NT2/D1 (cell line): Measurements from ENCODE around the gene MB21D2.
A peak's percentile ranks its signal among the peaks of the same experiment; 100 is the strongest.

Source experiments
- DNase-seq: peaks from one replicate; pipeline ENCODE4 v3.0.0-alpha.2; 2011; ENCODE audit warnings: low read depth, low spot score
- H3K27me3 ChIP-seq: 2 replicates; pipeline ENCODE4 v1.6.0; 2011; ENCODE audit warnings: mild to moderate bottlenecking; ENCODE audit not compliant: insufficient read length, insufficient read depth
- H3K36me3 ChIP-seq: 2 replicates; pipeline ENCODE4 v1.6.1; 2011; ENCODE audit warnings: mild to moderate bottlenecking, low read length, mixed read lengths; ENCODE audit not compliant: insufficient read depth, insufficient read length
- H3K4me1 ChIP-seq: 2 replicates; pipeline ENCODE4 v1.5.1; 2011; ENCODE audit not compliant: insufficient read depth, insufficient read length
- H3K4me3 ChIP-seq: 2 replicates; pipeline ENCODE4 v1.5.1; 2011; ENCODE audit warnings: low read depth; ENCODE audit not compliant: insufficient read length
- H3K9ac ChIP-seq: 2 replicates; pipeline ENCODE4 v1.6.0; 2011; ENCODE audit warnings: low read depth; ENCODE audit not compliant: insufficient read length
- H3K9me3 ChIP-seq: 2 replicates; pipeline ENCODE4 v1.5.1; 2011; ENCODE audit warnings: mild to moderate bottlenecking, low read length; ENCODE audit not compliant: insufficient read depth
- SUZ12 ChIP-seq: IDR thresholded peaks from 2 replicates; pipeline ENCODE4 v1.6.1; 2011; ENCODE audit not compliant: insufficient read length, insufficient read depth; ENCODE audit errors: extremely low read depth
- YY1 ChIP-seq: IDR thresholded peaks from 2 replicates; pipeline ENCODE4 v1.6.1; 2011; ENCODE audit not compliant: insufficient read length, insufficient read depth
- ZNF274 ChIP-seq: IDR thresholded peaks from 2 replicates; pipeline ENCODE4 v1.6.1; 2011; ENCODE audit warnings: mild to moderate bottlenecking, low read depth, low read length

MB21D2 gene

GRCh38 chr3:192915304-192915703 is 2.4 kb downstream of the MB21D2 start:
- peaks cover 3% of the 10 kb centered on the region for H3K27me3 ChIP-seq
- peaks cover 5% of the 10 kb centered on the region for H3K4me1 ChIP-seq
- no peak overlapping the region for H3K9ac ChIP-seq
- no peaks in the 10 kb centered on the region for H3K36me3 ChIP-seq
- H3K4me3 ChIP-seq = no peak overlapping the region
- H3K9me3 ChIP-seq = no peaks in the 10 kb centered on the region
- peak; percentile 40 for DNase-seq
- TF ChIP-seq SUZ12 (no peak), YY1 (no peak), ZNF274 (no peak)

- Histone ChIP-seq H3K9me3 (no peaks in the 10 kb centered on the region), H3K36me3 (no peaks in the 10 kb centered on the region), H3K4me3 (no peak overlapping the region), H3K4me1 (peaks cover 5% of the 10 kb centered on the region), H3K27me3 (peaks cover 3% of the 10 kb centered on the region), H3K9ac (no peak overlapping the region)
- TF ChIP-seq ZNF274 (no peak), YY1 (no peak), SUZ12 (no peak)
- no peak for DNase-seq
Measured at GRCh38 chr3:192914848-192915247, 2.8 kb downstream of the MB21D2 start.

- no peak overlapping the region for H3K4me3 ChIP-seq
- TF ChIP-seq YY1 (no peak), ZNF274 (no peak), SUZ12 (no peak)
- peaks cover 3% of the 10 kb centered on the region for H3K27me3 ChIP-seq
- H3K36me3 ChIP-seq = no peaks in the 10 kb centered on the region
- peaks cover 5% of the 10 kb centered on the region for H3K4me1 ChIP-seq
- H3K9ac ChIP-seq = no peak overlapping the region
- no peaks in the 10 kb centered on the region for H3K9me3 ChIP-seq
- DNase-seq = no peak
Measured at GRCh38 chr3:192913540-192913939, 4.1 kb downstream of the MB21D2 start.

- TF ChIP-seq YY1 (no peak), SUZ12 (no peak), ZNF274 (no peak)
- peaks cover 3% of the 10 kb centered on the region for H3K27me3 ChIP-seq
- H3K9ac ChIP-seq = no peak overlapping the region
- H3K36me3 ChIP-seq = no peaks in the 10 kb centered on the region
- no peaks in the 10 kb centered on the region for H3K9me3 ChIP-seq
- no peak overlapping the region for H3K4me3 ChIP-seq
- DNase-seq = no peak
- peaks cover 5% of the 10 kb centered on the region for H3K4me1 ChIP-seq
Measured at GRCh38 chr3:192911293-192911692, 6.4 kb downstream of the MB21D2 start.

DNA sequence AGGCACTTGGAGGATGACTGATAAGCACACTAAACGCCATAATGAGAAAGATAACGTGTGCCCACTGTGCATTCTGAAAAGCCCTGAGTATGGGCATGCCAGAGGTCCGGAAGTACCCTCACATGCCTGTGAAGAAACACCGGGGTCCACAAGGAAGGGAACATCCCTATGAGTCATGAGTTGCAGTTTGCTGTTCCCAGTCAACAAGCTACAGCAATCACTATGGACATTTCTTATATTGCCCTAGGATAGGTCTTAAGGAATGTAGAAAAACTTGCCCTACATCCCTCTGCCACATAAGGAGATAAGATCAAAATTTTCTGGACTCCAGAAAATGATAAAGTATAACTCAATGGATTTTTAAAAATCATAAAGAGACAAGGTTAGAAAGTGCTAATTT is 9.9 kb downstream of the MB21D2 start:
- no peak for DNase-seq
- Histone ChIP-seq H3K9ac (no peak overlapping the region), H3K36me3 (peaks cover 14% of the 10 kb centered on the region), H3K4me3 (no peak overlapping the region), H3K27me3 (no peaks in the 10 kb centered on the region), H3K4me1 (no peaks in the 10 kb centered on the region), H3K9me3 (peaks cover 14% of the 10 kb centered on the region)
- TF ChIP-seq YY1 (no peak), ZNF274 (no peak), SUZ12 (no peak)

DNA sequence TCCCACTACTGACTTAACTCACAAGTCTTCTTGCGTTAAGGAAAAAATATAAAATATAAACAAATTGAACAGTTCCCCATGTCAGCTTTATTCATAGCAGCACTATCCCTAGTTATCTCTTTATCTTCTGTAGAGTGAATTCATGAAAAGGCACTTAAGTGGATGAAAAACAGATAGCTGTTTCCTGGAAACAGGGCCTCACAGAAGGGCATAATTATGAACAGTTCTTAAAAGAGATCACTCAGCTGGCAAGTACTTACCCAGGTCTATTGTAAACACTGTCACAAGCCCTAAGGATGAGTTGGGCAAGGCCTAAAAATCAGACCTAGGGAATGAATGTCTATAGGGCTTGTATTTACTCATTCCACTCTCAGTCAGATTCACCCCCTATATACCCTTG is 10.7 kb downstream of the MB21D2 start:
- peaks cover 14% of the 10 kb centered on the region for H3K36me3 ChIP-seq
- DNase-seq = no peak

GRCh38 chr3:192905980-192906678 is 11.5 kb downstream of the MB21D2 start:
- H3K4me1 ChIP-seq = no peaks in the 10 kb centered on the region
- no peak overlapping the region for H3K4me3 ChIP-seq
- H3K27me3 ChIP-seq = no peaks in the 10 kb centered on the region
- H3K9me3 ChIP-seq = peaks cover 14% of the 10 kb centered on the region
- TF ChIP-seq YY1 (no peak), SUZ12 (no peak), ZNF274 (no peak)
- H3K36me3 ChIP-seq = peaks cover 14% of the 10 kb centered on the region
- H3K9ac ChIP-seq = no peak overlapping the region
- DNase-seq = no peak

More for the DNA sequence above, 10.7 kb downstream of the MB21D2 start:
- H3K9ac ChIP-seq = no peak overlapping the region
- H3K27me3 ChIP-seq = no peaks in the 10 kb centered on the region
- H3K4me3 ChIP-seq = no peak overlapping the region
- no peaks in the 10 kb centered on the region for H3K4me1 ChIP-seq
- peaks cover 14% of the 10 kb centered on the region for H3K9me3 ChIP-seq
- no peak for TF ChIP-seq ZNF274
- no peak for TF ChIP-seq SUZ12
- no peak for TF ChIP-seq YY1
